Hematopoietic multipotent progenitor cell treated with erythropoietin and hydrocortisone succinate and interleukin-3 and kit ligand, for 15 days (in vitro differentiated cells): ENCODE measurements around the gene MAPK13.
"Not testable (repeated sequence)": the region's sequence is repeated elsewhere in the genome, so short reads cannot be mapped to it uniquely, and the experiment has no call there.

ENCODE experiments used
- DNase-seq: peaks from one replicate; pipeline ENCODE4 v3.0.0-alpha.2; 2015; ENCODE audit warnings: low spot score

The MAPK13 gene

GRCh38 chr6:36127462-36128016 lies 2.8 kb upstream of the MAPK13 start:
- no peak for DNase-seq

GRCh38 chr6:36128073-36128472 lies 2.2 kb upstream of the MAPK13 start:
- no peak for DNase-seq

- no peak for DNase-seq
These were observed 1.5 kb upstream of the MAPK13 start for GRCh38 chr6:36128793-36129192.

GRCh38 chr6:36129334-36129733 lies 979 bp upstream of the MAPK13 start:
- DNase-seq, result not testable (repeated sequence)

- no peak for DNase-seq
These were observed 576 bp downstream of the MAPK13 start for GRCh38 chr6:36130667-36131510.

- no peak for DNase-seq
These were observed 1.4 kb downstream of the MAPK13 start for GRCh38 chr6:36131511-36132245.

- DNase-seq, result no peak
These were observed 2.1 kb downstream of the MAPK13 start for GRCh38 chr6:36132246-36132895.

- DNase-seq, result no peak
These were observed 2.8 kb downstream of the MAPK13 start for GRCh38 chr6:36133148-36133547.

- no peak for DNase-seq
These were observed 3.6 kb downstream of the MAPK13 start for GRCh38 chr6:36133912-36134311.

- DNase-seq, result no peak
These were observed 4.9 kb downstream of the MAPK13 start for GRCh38 chr6:36135053-36135731.

GRCh38 chr6:36136034-36136433 lies 5.7 kb downstream of the MAPK13 start:
- DNase-seq, result no peak

GRCh38 chr6:36136551-36136950 lies 6.2 kb downstream of the MAPK13 start:
- no peak for DNase-seq

GRCh38 chr6:36138667-36139066 lies 8.4 kb downstream of the MAPK13 start:
- DNase-seq, result no peak

- no peak for DNase-seq
These were observed 9.1 kb downstream of the MAPK13 start for GRCh38 chr6:36139431-36139830.

- DNase-seq, result no peak
These were observed 9.8 kb downstream of the MAPK13 start for GRCh38 chr6:36139991-36140710.

- no peak for DNase-seq
These were observed 10.8 kb downstream of the MAPK13 start for GRCh38 chr6:36141091-36141490.

GRCh38 chr6:36141961-36142360 lies 11.6 kb downstream of the MAPK13 start:
- no peak for DNase-seq

- DNase-seq, result no peak
These were observed 12.9 kb downstream of the MAPK13 start for GRCh38 chr6:36142971-36143838.

GRCh38 chr6:36145495-36145894 lies 15.2 kb downstream of the MAPK13 start:
- no peak for DNase-seq

GRCh38 chr6:36147294-36147693 lies 17.0 kb downstream of the MAPK13 start:
- no peak for DNase-seq
